HG03378 (cell line): Measurements from ENCODE around the gene PLXNC1.
"Not testable (repeated sequence)": the region's sequence is repeated elsewhere in the genome, so short reads cannot be mapped to it uniquely, and the experiment has no call there.

ENCODE experiments used
- ATAC-seq: cut with Tn5 transposase; IDR thresholded peaks from one replicate; pipeline ENCODE4 v1.9.1; 2021; ENCODE audit warnings: mild to moderate bottlenecking, moderate library complexity; ENCODE audit not compliant: unreplicated experiment

The PLXNC1 gene

DNA sequence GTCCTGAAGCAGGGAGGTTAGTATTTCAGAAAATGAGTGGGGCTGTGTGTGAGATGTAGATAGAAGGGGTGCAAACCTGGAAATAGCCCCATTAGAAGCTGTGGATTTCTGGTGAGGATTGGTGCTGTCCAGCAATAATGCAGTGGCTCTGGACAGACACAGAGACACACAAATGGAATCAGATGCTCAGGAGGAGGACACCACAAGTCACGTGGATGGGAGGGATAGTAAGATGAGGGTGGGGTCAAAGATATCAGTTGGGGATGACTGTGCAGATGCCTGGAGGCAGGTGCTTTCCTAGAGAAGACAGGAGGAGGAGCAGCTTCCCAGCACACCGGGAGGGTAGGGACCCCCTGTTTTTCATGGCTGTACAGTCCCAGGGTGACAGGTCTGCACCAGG, 136.5 kb downstream of the PLXNC1 start:
- no peak for ATAC-seq

DNA sequence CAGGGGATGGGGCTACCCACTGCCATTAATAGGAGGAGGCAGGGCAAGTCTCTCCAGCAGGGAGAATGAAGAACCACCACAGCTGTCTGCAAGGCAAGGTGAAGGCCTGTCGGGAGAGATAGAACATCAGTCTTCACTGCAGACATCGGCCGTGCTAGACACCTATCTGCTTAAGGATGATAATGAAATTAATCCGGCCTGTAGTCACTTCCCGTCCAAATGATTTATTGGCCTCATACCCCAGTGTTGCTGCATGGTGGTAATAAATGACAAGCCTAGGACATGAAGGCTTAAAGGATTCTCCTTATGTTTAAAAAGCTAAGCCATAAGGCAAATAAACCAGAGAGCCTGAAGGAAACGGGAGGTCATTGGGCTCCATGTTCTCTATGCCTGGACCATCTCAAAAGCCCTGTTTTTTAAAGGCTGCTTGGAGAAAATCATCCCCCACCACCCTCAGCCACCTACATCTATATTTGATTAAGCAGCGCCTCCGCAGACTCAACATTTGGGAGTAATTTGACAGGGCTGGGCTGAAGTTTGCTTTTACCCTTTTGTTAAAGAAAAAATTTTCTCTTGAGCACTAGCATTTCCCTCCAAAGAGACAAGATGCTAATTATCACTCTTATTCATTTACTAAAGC, 137.7 kb downstream of the PLXNC1 start:
- no peak for ATAC-seq

DNA sequence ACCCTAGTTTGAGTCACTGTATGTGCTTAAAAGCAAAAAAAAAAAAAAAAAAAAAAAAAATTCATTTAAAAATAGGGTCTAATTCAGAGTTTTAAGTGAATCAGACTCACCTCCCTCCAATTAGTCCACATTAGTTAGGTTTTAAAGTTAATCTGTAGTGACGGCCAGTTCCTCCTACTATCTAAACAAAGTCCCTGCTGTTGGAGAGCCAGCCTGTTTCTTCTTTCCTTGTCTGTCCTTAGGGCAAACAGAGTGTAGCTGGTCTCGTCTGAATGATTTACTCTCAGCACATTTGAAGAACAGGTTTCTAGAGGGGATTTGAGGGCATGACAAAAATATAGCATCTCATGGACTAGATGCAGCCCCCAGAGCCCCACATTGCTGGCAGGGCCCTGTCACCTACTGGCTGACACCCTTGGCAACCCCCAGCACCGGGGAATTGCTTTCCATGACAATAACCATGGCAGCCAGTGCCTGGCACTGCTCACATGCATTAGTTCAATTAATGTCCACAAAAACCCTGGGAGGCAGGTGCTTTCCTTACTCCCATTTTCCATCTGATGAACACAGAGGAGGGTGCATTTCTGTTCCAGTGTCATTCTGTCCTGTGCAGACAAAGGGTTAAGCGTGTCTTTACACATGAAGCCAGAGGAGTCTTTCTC, 138.3 kb downstream of the PLXNC1 start:
- ATAC-seq: no peak

DNA sequence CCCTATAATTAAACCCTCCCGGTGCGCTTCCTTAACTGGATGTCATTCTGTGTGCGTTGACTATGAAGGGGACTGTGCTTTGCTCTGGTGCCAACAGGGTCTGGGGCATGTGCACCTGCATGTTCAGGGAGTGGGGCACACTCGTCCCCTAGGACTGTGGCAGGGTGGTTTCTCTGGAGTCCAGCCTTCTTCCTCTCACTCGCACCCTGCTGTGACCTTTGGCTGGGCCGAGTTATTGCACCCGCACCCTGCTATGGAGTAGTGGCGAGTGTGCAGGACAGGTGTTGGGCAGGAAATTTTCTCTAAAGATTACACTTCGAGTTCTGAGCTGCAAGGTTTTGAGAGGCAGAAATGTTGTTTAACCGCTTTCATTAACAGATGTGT, 138.9 kb downstream of the PLXNC1 start:
- ATAC-seq: no peak

DNA sequence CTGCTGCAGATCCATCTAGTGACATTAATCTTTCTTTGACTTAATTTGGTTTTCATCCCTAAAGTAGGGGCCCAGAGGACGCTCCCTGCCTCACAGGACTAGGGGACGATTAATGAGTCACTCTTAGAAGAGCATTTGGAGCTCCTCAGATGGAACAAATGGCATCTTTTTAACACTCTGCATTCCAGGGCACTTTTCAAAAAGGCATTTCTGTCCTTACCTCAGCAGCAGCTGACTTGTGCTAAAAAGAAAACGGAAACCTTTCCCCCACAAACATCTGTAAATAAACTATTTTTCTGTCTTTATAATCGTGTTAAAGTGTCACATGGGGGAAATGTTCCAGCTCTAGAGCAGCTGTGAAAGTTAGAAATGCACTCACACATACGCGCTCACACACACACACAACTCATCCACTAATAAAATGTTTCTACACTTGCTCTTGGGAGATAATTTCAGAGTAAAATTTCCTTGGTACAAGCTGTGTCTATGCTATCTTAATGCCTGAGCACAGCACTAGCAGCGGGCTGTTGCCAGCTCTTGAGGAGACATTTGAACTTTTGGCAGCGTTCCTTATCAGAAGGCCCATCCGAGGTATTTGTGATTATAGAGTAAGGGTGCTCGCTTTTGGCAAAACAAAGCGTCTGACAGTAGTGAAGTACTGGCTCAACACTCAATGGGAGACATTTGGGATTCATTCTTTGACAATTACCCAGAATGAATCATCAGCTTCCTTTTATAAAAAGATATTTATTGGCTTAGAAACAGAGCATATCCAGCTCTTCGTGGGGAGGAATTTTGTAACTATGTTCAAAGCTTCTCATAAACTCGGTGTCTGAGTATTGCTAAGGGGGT, 141.3 kb downstream of the PLXNC1 start:
- no peak for ATAC-seq

DNA sequence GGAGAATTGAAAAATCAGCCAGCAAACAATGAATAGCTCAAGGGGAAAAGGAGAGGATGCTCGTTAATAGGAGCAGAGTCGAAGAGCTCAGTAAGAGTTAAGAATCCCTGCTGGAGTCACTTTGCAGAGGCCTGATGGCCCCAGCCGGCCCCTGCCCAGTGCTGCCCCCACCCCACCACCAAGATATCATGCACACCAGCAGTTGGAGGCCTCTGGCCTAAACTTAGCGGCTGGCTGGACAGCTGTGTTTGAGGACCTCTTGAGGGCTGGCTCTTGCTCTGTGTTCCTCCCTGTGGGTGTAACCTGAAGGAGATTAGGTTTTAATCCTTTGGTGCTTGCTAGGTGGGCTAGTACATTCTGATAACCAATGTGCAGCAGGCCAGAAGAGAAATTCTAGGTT, 142.0 kb downstream of the PLXNC1 start:
- ATAC-seq: no peak

DNA sequence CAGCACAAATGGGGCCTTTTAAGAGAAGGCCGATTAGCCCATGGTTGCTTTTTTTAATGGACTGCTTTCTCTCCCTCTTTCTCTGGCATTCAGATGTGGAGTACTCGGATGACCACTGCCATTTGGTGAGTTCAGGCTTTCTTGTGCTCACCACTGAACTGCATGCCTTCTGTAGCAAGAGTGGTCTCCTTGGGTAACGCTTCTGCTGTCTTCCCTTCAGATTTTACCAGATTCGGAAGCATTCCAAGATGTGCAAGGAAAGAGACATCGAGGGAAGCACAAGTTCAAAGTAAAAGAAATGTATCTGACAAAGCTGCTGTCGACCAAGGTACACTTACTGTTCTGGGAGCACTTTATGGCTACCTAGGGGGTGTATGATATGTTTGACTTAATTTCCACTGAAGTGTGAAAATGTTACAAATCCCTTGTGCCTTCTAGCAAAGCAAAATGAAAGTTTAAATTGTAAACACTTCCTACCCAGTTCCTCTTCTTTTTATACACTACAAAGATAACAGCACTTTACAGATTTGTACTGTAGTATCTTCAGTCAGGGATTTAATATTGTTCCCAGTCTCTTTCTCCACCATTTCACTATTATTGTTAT, 148.8 kb downstream of the PLXNC1 start:
- ATAC-seq: no peak

DNA sequence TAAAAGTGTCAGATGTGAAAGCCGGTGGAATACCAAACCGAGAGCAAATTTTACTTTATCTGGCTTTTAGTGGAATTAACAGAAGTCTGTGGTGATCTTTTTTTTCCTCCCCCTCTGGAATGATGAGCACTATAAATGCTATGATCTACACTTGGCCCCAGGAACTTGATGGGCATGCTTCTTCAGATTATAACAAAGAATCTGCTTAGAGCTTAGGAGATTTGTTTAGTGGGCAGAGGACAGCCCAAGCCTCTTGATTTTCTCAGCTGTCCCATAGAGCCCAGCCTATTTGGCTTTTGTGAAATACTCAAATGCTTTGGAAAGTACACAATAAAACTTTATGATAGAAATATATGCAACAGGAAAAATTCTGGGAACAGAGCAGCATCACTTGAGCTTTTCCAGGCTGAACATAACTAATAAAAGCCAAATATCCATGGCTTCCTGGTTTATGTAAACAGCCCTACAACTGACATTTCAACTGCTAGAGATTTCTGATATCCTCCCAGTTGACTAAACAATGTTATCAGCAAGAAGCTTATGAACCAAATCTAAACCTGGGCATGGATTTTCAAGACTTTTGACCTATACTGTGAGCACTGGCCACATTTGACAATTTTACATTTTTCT, 149.6 kb downstream of the PLXNC1 start:
- no peak for ATAC-seq

DNA sequence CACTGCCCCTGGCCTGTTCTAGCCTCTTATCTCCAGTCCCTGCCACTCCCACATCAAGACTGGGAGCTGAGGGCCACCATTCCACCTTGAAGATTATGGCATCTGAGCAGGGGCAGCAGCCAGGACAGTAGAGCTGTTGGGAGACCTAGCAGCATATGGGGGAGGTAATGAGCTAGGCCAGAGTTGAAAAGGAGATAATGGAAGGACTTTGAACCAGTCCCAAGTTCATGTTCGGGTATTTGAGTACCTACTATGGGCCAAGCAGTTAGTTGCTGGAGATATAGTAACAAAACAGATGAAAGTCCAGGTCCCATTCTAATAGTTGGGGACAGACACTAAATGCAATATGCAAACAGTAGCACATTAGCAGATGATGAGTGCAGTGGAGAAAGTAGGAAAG, 151.5 kb downstream of the PLXNC1 start:
- no peak for ATAC-seq

DNA sequence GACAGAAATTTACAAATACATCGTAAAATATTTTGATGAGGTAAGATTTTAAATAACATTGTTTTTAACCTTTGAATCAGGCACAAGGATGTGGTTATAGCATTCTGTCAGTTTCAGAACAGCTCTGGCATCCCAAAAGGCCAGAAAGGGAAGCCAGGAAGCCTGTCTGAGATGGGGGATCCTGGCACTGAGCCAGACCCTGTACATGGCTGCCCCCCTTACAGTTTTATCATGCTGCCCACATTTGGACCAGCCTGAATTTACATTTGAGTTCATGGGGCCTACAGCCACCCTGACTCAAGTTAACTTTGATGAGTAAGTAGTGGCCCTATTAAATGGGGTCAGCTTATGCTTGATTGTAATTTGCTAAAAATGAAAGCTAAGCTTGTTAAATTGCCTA, 155.6 kb downstream of the PLXNC1 start:
- ATAC-seq: no peak

DNA sequence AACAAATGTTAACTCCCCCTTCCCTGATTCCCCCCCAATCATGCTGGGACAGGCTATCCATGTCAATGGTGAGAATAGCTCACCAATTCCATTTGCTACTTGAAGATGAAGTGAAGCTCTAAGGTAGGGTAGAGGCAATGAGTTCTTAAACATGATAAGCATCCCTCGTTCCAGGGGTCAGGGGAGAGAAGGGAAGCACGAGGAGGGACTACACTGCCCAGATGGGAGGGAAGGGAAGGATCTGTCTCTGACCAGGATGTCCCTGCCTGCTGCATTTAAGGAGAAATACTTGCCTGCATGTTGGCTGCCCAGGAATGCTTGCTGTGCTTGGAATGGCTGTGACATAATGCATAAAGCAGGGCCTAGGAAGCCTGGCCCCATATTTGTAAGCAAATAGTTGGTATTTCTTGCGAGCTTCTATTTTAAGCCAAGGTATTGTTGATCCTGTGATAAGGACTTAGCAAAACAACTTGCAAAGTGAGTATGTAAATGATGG, 156.2 kb downstream of the PLXNC1 start:
- ATAC-seq: no peak

DNA sequence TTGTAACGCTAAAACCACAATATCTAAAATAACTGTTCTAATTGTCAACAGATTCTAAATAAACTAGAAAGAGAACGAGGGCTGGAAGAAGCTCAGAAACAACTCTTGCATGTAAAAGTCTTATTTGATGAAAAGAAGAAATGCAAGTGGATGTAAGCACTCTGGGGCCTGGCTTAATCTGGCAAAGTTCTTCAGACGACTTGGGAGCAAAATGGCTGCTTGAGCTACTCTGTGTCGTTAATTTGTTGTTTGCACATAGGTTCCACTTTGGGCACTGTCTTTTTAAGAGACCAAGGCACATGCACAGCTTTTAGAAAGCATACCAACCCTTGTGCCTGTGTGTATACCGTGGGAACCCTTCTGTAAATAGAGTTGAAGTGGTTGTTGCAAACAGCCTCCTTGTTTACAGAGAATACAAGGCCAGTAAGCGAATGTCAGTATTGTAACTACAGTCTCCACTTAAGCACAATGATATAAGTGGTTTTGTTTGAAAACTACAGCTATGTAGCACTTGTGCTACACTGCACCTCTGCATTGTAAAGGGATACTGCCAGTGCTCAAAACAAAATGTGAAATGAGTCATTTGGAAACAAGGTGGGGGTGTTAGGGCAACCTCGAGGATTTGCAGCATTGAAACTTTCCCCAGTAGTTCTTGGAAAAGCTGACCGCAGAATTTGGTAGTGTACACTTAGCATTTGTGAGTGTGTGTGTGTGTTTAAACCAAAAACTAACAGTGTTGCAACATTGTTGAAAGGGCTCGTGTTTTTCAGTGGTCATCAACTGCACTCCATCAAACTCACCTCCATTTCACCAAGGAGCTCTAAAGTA, 157.0 kb downstream of the PLXNC1 start:
- ATAC-seq: peak; percentile 52

DNA sequence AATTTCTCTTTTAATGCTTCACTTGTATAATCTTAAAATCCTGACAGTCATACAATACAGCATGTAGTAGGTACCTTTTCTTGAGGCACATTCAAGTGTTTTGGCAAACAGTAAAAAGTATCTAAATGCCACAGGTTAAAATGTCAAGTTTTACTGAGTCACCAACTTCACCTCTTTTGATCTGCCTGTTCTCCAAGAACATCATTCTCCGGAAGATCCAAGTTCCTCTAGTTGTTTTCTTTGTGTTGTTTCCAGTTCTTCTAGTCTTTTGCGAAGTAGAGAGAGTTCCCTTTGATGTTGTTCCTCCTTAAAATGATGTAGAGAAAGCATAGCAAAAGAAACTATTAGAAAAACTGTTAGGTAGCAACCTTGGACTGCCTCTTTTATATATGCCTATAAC, 160.2 kb downstream of the PLXNC1 start:
- ATAC-seq: no peak

DNA sequence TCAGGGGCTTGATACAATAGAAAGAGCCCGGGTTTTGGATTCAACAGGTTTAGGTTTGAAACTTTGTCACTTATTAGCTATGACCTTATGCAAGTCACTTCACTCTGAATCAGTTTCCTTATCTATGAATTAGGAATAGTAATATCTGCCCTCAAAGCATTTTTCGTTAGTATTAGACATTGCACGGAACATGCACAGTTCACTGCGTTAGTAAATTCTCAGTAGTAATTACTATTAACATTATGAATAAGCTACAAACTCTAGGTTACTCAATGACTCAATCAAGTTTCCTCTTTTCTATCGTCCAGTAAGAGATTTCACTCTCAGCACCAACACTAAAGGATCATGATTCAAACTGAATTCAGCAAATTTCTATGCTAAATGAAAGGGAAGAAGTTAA, 161.0 kb downstream of the PLXNC1 start:
- ATAC-seq: peak; percentile 88

DNA sequence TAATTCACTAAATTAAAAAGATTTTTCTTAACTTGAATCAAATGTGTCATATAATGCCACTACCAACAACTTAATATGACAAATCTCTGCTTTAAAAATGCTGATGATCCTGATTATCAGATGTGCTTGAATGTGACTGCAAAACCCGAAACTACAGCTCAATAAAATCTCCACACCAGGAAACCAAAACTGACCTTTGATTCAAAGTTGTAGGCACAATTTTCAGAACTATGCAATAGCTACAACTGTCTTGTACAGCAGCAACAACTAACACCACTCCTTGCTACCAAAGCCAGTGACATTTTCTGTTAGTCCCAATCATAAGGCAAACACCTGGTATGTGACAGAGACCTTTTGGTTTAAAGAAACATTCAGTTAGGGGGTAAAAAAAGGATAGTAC, 164.0 kb downstream of the PLXNC1 start:
- no peak for ATAC-seq

DNA sequence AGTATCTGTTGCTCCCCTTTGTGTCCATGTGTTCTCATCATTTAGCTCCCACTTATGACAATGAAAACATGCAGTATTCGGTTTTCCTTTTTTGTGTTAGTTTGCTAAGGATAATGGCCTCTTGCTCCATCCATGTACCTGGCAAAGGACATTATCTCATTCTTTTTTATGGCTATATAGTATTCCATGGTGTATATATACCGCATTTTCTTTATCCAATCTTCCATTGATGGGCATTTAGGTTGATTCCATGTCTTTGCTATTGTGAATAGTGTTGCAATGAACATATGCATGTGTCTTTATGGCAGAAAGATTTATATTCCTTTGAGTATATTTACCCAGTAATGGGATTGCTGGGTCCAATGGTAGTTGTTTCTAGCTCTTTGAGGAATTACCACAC, 168.2 kb downstream of the PLXNC1 start:
- not testable (repeated sequence) for ATAC-seq

DNA sequence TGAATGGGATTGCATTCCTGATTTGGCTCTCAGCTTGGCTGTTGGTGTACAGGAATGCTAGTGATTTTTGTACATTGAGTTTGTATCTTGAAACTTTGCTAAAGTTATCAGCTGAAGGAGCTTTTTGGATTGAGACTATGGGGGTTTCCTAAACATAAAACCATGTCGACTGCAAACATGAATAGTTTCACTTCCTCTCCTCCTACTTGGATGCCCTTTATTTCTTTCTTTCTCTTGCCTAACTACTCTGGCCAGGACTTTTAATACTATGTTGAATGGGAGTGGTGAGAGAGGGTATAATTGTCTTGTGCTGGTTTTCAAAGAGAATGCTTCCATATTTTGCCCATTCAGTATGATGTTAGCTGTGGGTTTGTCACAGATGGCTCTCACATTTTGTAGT, 169.8 kb downstream of the PLXNC1 start:
- ATAC-seq: peak; percentile 71

DNA sequence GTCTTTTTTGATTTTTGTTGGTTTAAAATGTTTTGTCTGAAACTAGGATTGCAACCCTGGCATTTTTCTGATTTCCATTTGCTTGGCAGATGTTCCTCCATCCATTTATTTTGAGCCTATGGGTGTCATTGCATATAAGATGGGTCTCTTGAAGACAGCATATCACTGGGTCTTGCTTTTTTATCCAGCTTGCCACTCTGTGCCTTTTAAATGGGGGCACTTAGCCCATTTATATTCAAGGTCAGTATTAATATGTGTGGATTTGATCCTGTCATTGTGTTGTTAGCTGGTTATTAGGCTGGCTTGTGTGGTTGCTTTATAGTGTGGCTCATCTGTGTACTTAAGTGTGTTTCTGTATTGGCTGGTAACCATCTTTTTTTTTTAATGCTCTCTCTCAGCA, 171.7 kb downstream of the PLXNC1 start:
- ATAC-seq: no peak

DNA sequence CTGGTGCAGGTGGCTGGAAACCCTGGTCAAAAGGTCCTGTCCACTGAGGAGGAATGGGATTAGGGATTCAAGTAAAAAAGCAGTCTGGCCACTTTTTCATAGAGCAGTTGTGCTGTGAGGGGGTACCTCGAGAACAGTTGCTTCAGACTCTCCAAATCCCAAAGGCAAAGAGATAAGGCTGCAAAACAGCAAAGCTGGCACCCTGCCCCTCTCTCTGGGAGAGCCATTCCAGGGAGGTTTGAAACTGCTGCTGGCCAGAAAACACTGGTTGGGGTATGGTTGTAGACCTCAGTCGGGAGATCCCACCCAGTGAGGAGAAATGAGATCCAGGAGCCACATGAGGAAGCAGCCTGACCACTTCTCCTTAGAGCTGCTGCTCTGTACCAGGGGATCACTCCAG, 174.0 kb downstream of the PLXNC1 start:
- ATAC-seq: no peak

DNA sequence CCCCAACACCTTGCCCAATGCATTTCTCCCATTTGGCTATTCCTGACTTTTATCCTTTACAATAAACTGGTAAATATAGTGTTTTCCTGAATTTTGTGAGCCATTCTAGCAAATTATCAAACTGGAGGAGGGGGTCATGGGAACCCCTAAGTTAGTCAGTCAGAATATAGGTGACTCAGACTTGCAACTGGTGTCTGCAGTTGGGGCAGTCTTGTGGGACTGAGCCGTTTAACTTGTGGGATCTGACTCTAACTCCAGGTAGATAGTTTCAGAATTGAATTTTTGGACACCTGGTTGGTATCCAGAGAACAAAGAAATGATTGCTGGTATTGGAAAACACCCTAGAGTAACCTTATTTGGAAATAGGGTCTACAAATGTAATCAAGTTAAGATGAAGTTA, 177.9 kb downstream of the PLXNC1 start:
- ATAC-seq: no peak
